HFFc6 (cell line): ENCODE measurements around the gene KIF26A. TPM values are rescaled to one million over a fixed set of nuclear protein-coding genes. Genes with fewer than 3 reads are reported as not detected.

Experiments used
- DNase-seq: peaks from one replicate; pipeline ENCODE4 v3.0.0-alpha.2; 2018
- H3K27ac Mint-ChIP-seq: 2 replicates; pipeline ENCODE4 v1.8.0; 2020; ENCODE audit warnings: mild to moderate bottlenecking, mixed read lengths
- H3K27me3 Mint-ChIP-seq: 2 replicates; pipeline ENCODE4 v1.8.0; 2021; ENCODE audit warnings: mild to moderate bottlenecking, moderate library complexity, mixed read lengths; ENCODE audit not compliant: insufficient read depth
- H3K36me3 Mint-ChIP-seq: 2 replicates; pipeline ENCODE4 v1.8.0; 2021; ENCODE audit warnings: low read depth, mixed read lengths
- H3K4me1 Mint-ChIP-seq: 2 replicates; pipeline ENCODE4 v1.8.0; 2020; ENCODE audit warnings: low read depth, mixed read lengths
- H3K4me3 Mint-ChIP-seq: 2 replicates; pipeline ENCODE4 v1.8.0; 2020; ENCODE audit warnings: mild to moderate bottlenecking, moderate library complexity, mixed read lengths
- H3K9me3 Mint-ChIP-seq: 2 replicates; pipeline ENCODE4 v1.8.0; 2020; ENCODE audit warnings: mild to moderate bottlenecking, mixed read lengths
- CTCF ChIP-seq: fragments of 200-600 bp; sonication (generic); IDR thresholded peaks from 2 replicates; pipeline ENCODE4 v1.5.0; 2021; ENCODE audit warnings: antibody characterized with exemption, mild to moderate bottlenecking
- total RNA-seq, 6 experiments: library from RNA; stranded (reverse); fragmentation: NEBNext Ultra II Directional; extraction: Animal tissue kit (Norgen Biotek cat#: 25700); gene quantifications; 2 replicates in 1 of 6; 3 replicates in 5 of 6; pipeline ENCODE4 v1.2.3, GENCODE V29; 2021

Gene KIF26A
- total RNA-seq, 6 experiments from 2014 or later = 0.07 to 0.09 TPM; not detected in 4

- H3K4me1 Mint-ChIP-seq = no peaks in the 10 kb centered on the region
- DNase-seq = no peak
- TF ChIP-seq CTCF = no peak
- H3K27ac Mint-ChIP-seq = no peak overlapping the region
- H3K4me3 Mint-ChIP-seq = no peak overlapping the region
- H3K9me3 Mint-ChIP-seq = peaks cover 8% of the 10 kb centered on the region; the same call in 1 of the 2 replicates
- H3K27me3 Mint-ChIP-seq = no peaks in the 10 kb centered on the region; the same call in 1 of the 2 replicates
- no peaks in the 10 kb centered on the region for H3K36me3 Mint-ChIP-seq
Measured at GRCh38 chr14:104155513-104155912, 17.1 kb downstream of the KIF26A start.

- Mint-ChIP-seq H3K27ac (no peak overlapping the region), H3K4me3 (no peak overlapping the region), H3K4me1 (no peaks in the 10 kb centered on the region), H3K36me3 (no peaks in the 10 kb centered on the region), H3K9me3 (peaks cover 8% of the 10 kb centered on the region; the same call in 1 of the 2 replicates), H3K27me3 (no peaks in the 10 kb centered on the region; the same call in 1 of the 2 replicates)
- no peak for TF ChIP-seq CTCF
- no peak for DNase-seq
Measured at GRCh38 chr14:104156142-104156541, 17.8 kb downstream of the KIF26A start.

- Mint-ChIP-seq H3K36me3 (no peaks in the 10 kb centered on the region), H3K9me3 (peaks cover 13% of the 10 kb centered on the region; the same call in 1 of the 2 replicates), H3K4me3 (no peak overlapping the region), H3K27ac (no peak overlapping the region), H3K4me1 (no peaks in the 10 kb centered on the region), H3K27me3 (no peaks in the 10 kb centered on the region; the same call in 1 of the 2 replicates)
- DNase-seq = no peak
- no peak for TF ChIP-seq CTCF
Measured at GRCh38 chr14:104157016-104157928, 18.9 kb downstream of the KIF26A start.

GRCh38 chr14:104158827-104159798 lies 20.7 kb downstream of the KIF26A start:
- Mint-ChIP-seq H3K9me3 (peaks cover 10% of the 10 kb centered on the region; the same call in 1 of the 2 replicates), H3K27ac (no peak overlapping the region), H3K4me3 (no peak overlapping the region), H3K4me1 (no peaks in the 10 kb centered on the region), H3K27me3 (no peaks in the 10 kb centered on the region; the same call in 1 of the 2 replicates), H3K36me3 (no peaks in the 10 kb centered on the region)
- DNase-seq = no peak
- TF ChIP-seq CTCF = no peak

- peaks cover 8% of the 10 kb centered on the region; the same call in 1 of the 2 replicates for H3K9me3 Mint-ChIP-seq
- no peak overlapping the region for H3K4me3 Mint-ChIP-seq
Measured at GRCh38 chr14:104159990-104160389, 21.6 kb downstream of the KIF26A start.

More at GRCh38 chr14:104159990-104160389, 21.6 kb downstream of the KIF26A start:
- Mint-ChIP-seq H3K36me3 (no peaks in the 10 kb centered on the region), H3K27ac (no peak overlapping the region), H3K27me3 (no peaks in the 10 kb centered on the region; the same call in 1 of the 2 replicates), H3K4me1 (no peaks in the 10 kb centered on the region)
- DNase-seq = no peak
- TF ChIP-seq CTCF = no peak
